Measurements from ENCODE around the gene HS3ST4. TPM values are rescaled to one million over a fixed set of nuclear protein-coding genes. Genes with fewer than 3 reads are reported as not detected.
"Not testable (repeated sequence)": the region's sequence is repeated elsewhere in the genome, so short reads cannot be mapped to it uniquely, and the experiment has no call there.

HS3ST4 gene
- total RNA-seq, 1 donor from 2014 or later = 1.5 TPM

GRCh38 chr16:26071101-26071866 is 379.5 kb downstream of the HS3ST4 start:
- no peak overlapping the region for H3K27ac ChIP-seq
- H3K4me3 ChIP-seq = no peak overlapping the region
- H3K4me1 ChIP-seq = no peaks in the 10 kb centered on the region
- H3K36me3 ChIP-seq = no peaks in the 10 kb centered on the region
- no peak for TF ChIP-seq CTCF (IDR thresholded peaks at IDR 0.05)
- TF ChIP-seq POLR2AphosphoS5 (IDR thresholded peaks at IDR 0.05; ENCODE audit: insufficient read depth in 1 of 2, low read depth in 1 of 2) = no peak
- TF ChIP-seq POLR2A (IDR thresholded peaks at IDR 0.05) = no peak
- H3K9me3 ChIP-seq = no peaks in the 10 kb centered on the region
- H3K27me3 ChIP-seq = no peaks in the 10 kb centered on the region
- intact Hi-C loops (cut with DNase I) = no loop called here
- no peak for DNase-seq (ENCODE audit: extremely low spot score in 2 of 2)

GRCh38 chr16:26078716-26079355 is 387.1 kb downstream of the HS3ST4 start:
- Histone ChIP-seq H3K27me3 (no peaks in the 10 kb centered on the region), H3K4me1 (no peaks in the 10 kb centered on the region), H3K27ac (no peak overlapping the region), H3K4me3 (no peak overlapping the region), H3K36me3 (no peaks in the 10 kb centered on the region), H3K9me3 (no peaks in the 10 kb centered on the region)
- DNase-seq (ENCODE audit: extremely low spot score in 2 of 2) = no peak
- intact Hi-C loops (cut with DNase I) = no loop called here
- no peak for TF ChIP-seq POLR2AphosphoS5 (IDR thresholded peaks at IDR 0.05; ENCODE audit: insufficient read depth in 1 of 2, low read depth in 1 of 2)
- TF ChIP-seq POLR2A (IDR thresholded peaks at IDR 0.05) = no peak
- TF ChIP-seq CTCF (IDR thresholded peaks at IDR 0.05) = no peak

- no peaks in the 10 kb centered on the region for H3K9me3 ChIP-seq
- H3K27me3 ChIP-seq = no peaks in the 10 kb centered on the region
- no peak for TF ChIP-seq POLR2AphosphoS5 (IDR thresholded peaks at IDR 0.05; ENCODE audit: insufficient read depth in 1 of 2, low read depth in 1 of 2)
- no peak for TF ChIP-seq POLR2A (IDR thresholded peaks at IDR 0.05)
- TF ChIP-seq CTCF (IDR thresholded peaks at IDR 0.05) = no peak
- DNase-seq (ENCODE audit: extremely low spot score in 2 of 2) = no peak
- no peak overlapping the region for H3K4me3 ChIP-seq
- no peak overlapping the region for H3K27ac ChIP-seq
- intact Hi-C loops (cut with DNase I) = no loop called here
- H3K36me3 ChIP-seq = no peaks in the 10 kb centered on the region
- no peaks in the 10 kb centered on the region for H3K4me1 ChIP-seq
These were observed 395.3 kb downstream of the HS3ST4 start for GRCh38 chr16:26087091-26087490.

GRCh38 chr16:26091511-26091910 is 399.8 kb downstream of the HS3ST4 start:
- Histone ChIP-seq H3K36me3 (no peaks in the 10 kb centered on the region), H3K9me3 (no peaks in the 10 kb centered on the region), H3K4me3 (no peak overlapping the region), H3K27ac (no peak overlapping the region), H3K4me1 (no peaks in the 10 kb centered on the region), H3K27me3 (no peaks in the 10 kb centered on the region)
- intact Hi-C loops (cut with DNase I) = no loop called here
- DNase-seq (ENCODE audit: extremely low spot score in 2 of 2) = no peak
- TF ChIP-seq POLR2A (IDR thresholded peaks at IDR 0.05) = no peak
- no peak for TF ChIP-seq CTCF (IDR thresholded peaks at IDR 0.05)
- no peak for TF ChIP-seq POLR2AphosphoS5 (IDR thresholded peaks at IDR 0.05; ENCODE audit: insufficient read depth in 1 of 2, low read depth in 1 of 2)

GRCh38 chr16:26098206-26098605 is 406.4 kb downstream of the HS3ST4 start:
- H3K36me3 ChIP-seq; DNase-seq (ENCODE audit: extremely low spot score in 2 of 2); intact Hi-C loops (cut with DNase I); H3K4me3 ChIP-seq; H3K4me1 ChIP-seq; H3K27ac ChIP-seq; H3K9me3 ChIP-seq; H3K27me3 ChIP-seq: not testable (repeated sequence)

Data from vagina (tissue), 2 donors.